Tongue (tissue), 2 donors: ENCODE data around the gene PGLYRP3. TPM values are rescaled to one million over a fixed set of nuclear protein-coding genes. Genes with fewer than 3 reads are reported as not detected.
"Not testable (repeated sequence)": the region's sequence is repeated elsewhere in the genome, so short reads cannot be mapped to it uniquely, and the experiment has no call there.

ENCODE experiments used
- DNase-seq: peaks from one replicate; pipeline ENCODE4 v3.0.0-alpha.2; 2015
- total RNA-seq: library from RNA; depleted of rRNA; stranded (reverse); fragments of >200 nt; gene quantifications from one replicate; pipeline ENCODE4 v1.2.3, GENCODE V29; 2014

Gene PGLYRP3
- total RNA-seq, 1 donor from 2014 or later, result 2.4 TPM

- DNase-seq, result no peak
Measured at GRCh38 chr1:153348511-153349362, 36.0 kb upstream of the PGLYRP3 start, which contains the start of gene PGLYRP4. TSS of gene PGLYRP4 (minus strand) at chr1:153348841. CDS start at chr1:153347932, 909 bp downstream.

- DNase-seq, result no peak
Measured at GRCh38 chr1:153347856-153348255, 35.1 kb upstream of the PGLYRP3 start.

- not testable (repeated sequence) for DNase-seq
Measured at GRCh38 chr1:153347049-153347448, 34.3 kb upstream of the PGLYRP3 start.

GRCh38 chr1:153346077-153346723, 33.4 kb upstream of the PGLYRP3 start:
- DNase-seq, result no peak

GRCh38 chr1:153345187-153346076, 32.7 kb upstream of the PGLYRP3 start:
- no peak for DNase-seq

- DNase-seq, result no peak
Measured at GRCh38 chr1:153344718-153345025, 31.9 kb upstream of the PGLYRP3 start.

- DNase-seq, result no peak
Measured at GRCh38 chr1:153343811-153344717, 31.3 kb upstream of the PGLYRP3 start.

- DNase-seq, result no peak
Measured at GRCh38 chr1:153343040-153343681, 30.4 kb upstream of the PGLYRP3 start.

GRCh38 chr1:153342178-153342577, 29.4 kb upstream of the PGLYRP3 start:
- DNase-seq, result no peak

- DNase-seq, result no peak
Measured at GRCh38 chr1:153341431-153341934, 28.7 kb upstream of the PGLYRP3 start.

- DNase-seq, result no peak
Measured at GRCh38 chr1:153340356-153340755, 27.6 kb upstream of the PGLYRP3 start.

GRCh38 chr1:153339802-153340201, 27.1 kb upstream of the PGLYRP3 start:
- DNase-seq, result no peak

GRCh38 chr1:153337980-153338853, 25.5 kb upstream of the PGLYRP3 start:
- no peak for DNase-seq

- no peak for DNase-seq
Measured at GRCh38 chr1:153336650-153337049, 23.9 kb upstream of the PGLYRP3 start.

GRCh38 chr1:153333902-153334301, 21.1 kb upstream of the PGLYRP3 start:
- no peak for DNase-seq

- DNase-seq, result no peak
Measured at GRCh38 chr1:153324912-153325311, 12.2 kb upstream of the PGLYRP3 start.

GRCh38 chr1:153322568-153322967, 9.8 kb upstream of the PGLYRP3 start:
- no peak for DNase-seq

- DNase-seq, result not testable (repeated sequence)
Measured at GRCh38 chr1:153318145-153318544, 5.4 kb upstream of the PGLYRP3 start.

- DNase-seq, result not testable (repeated sequence)
Measured at GRCh38 chr1:153316013-153316412, 3.3 kb upstream of the PGLYRP3 start.

GRCh38 chr1:153314388-153314787, 1.6 kb upstream of the PGLYRP3 start:
- not testable (repeated sequence) for DNase-seq
